ENCODE measurements around the gene COL4A6.

The COL4A6 gene

GRCh38 chrX:108310506-108310905 is 127.7 kb downstream of the COL4A6 start:
- TF ChIP-seq CTCF (IDR thresholded peaks at IDR 0.05; ENCODE audit: insufficient read depth, low read depth, low read length, missing control alignments) = no peak
- no peak overlapping the region for H3K4me3 ChIP-seq (ENCODE audit: low read length)
- no peak for DNase-seq (ENCODE audit: low read depth)

GRCh38 chrX:108309144-108309543 is 129.1 kb downstream of the COL4A6 start:
- H3K4me3 ChIP-seq (ENCODE audit: low read length) = no peak overlapping the region
- peak; percentile 57 for DNase-seq (ENCODE audit: low read depth)
- no peak for TF ChIP-seq CTCF (IDR thresholded peaks at IDR 0.05; ENCODE audit: insufficient read depth, low read depth, low read length, missing control alignments)

- TF ChIP-seq CTCF (IDR thresholded peaks at IDR 0.05; ENCODE audit: insufficient read depth, low read depth, low read length, missing control alignments) = no peak
- no peak for DNase-seq (ENCODE audit: low read depth)
- H3K4me3 ChIP-seq (ENCODE audit: low read length) = no peak overlapping the region
These were observed 130.8 kb downstream of the COL4A6 start for GRCh38 chrX:108307132-108308085.

GRCh38 chrX:108306086-108306485 is 132.1 kb downstream of the COL4A6 start:
- no peak for TF ChIP-seq CTCF (IDR thresholded peaks at IDR 0.05; ENCODE audit: insufficient read depth, low read depth, low read length, missing control alignments)
- no peak overlapping the region for H3K4me3 ChIP-seq (ENCODE audit: low read length)
- DNase-seq (ENCODE audit: low read depth) = no peak

GRCh38 chrX:108304757-108305156 is 133.5 kb downstream of the COL4A6 start:
- TF ChIP-seq CTCF (IDR thresholded peaks at IDR 0.05; ENCODE audit: insufficient read depth, low read depth, low read length, missing control alignments) = no peak
- no peak overlapping the region for H3K4me3 ChIP-seq (ENCODE audit: low read length)
- no peak for DNase-seq (ENCODE audit: low read depth)

- TF ChIP-seq CTCF (IDR thresholded peaks at IDR 0.05; ENCODE audit: insufficient read depth, low read depth, low read length, missing control alignments) = peak; percentile 50
- no peak overlapping the region for H3K4me3 ChIP-seq (ENCODE audit: low read length)
- no peak for DNase-seq (ENCODE audit: low read depth)
These were observed 134.0 kb downstream of the COL4A6 start for GRCh38 chrX:108304210-108304609.

GRCh38 chrX:108303682-108304081 is 134.5 kb downstream of the COL4A6 start:
- no peak for DNase-seq (ENCODE audit: low read depth)
- H3K4me3 ChIP-seq (ENCODE audit: low read length) = no peak overlapping the region
- no peak for TF ChIP-seq CTCF (IDR thresholded peaks at IDR 0.05; ENCODE audit: insufficient read depth, low read depth, low read length, missing control alignments)
